H7 (cell line): ENCODE measurements around the gene CTPS1. TPM values are rescaled to one million over a fixed set of nuclear protein-coding genes. Genes with fewer than 3 reads are reported as not detected.

Experiments used
- DNase-seq: peaks from one replicate; pipeline ENCODE4 v3.0.0; 2012
- H3K27me3 ChIP-seq: 2 replicates; pipeline ENCODE4 v1.6.0; 2011; ENCODE audit warnings: mild to moderate bottlenecking, low read length; ENCODE audit not compliant: control insufficient read depth, insufficient read depth
- H3K36me3 ChIP-seq: replicated peaks from 2 replicates; pipeline ENCODE4 v1.5.1; 2011; ENCODE audit warnings: low read length; ENCODE audit not compliant: control insufficient read depth, insufficient read depth
- H3K4me3 ChIP-seq: 2 replicates; pipeline ENCODE4 v1.5.1; 2011; ENCODE audit warnings: low read depth, mild to moderate bottlenecking, control low read depth, low read length, moderate library complexity; ENCODE audit not compliant: insufficient read depth
- total RNA-seq: library from RNA; depleted of rRNA; stranded (reverse); fragments of >200 nt; shearing (Covaris generic); gene quantifications from 2 replicates; pipeline ENCODE4 v1.2.3, GENCODE V29; 2014

The CTPS1 gene
- total RNA-seq, 1 experiment from 2014 or later = 81.9 TPM

GRCh38 chr1:40978886-40979240 lies 633 bp upstream of the CTPS1 start:
- peak overlapping the region; percentile 77 for H3K4me3 ChIP-seq
- H3K36me3 ChIP-seq = no peaks in the 10 kb centered on the region; the same call in 1 of the 2 replicates
- no peak for DNase-seq
- no peaks in the 10 kb centered on the region; the same call in 1 of the 2 replicates for H3K27me3 ChIP-seq

- Histone ChIP-seq H3K27me3 (no peaks in the 10 kb centered on the region; the same call in 1 of the 2 replicates), H3K36me3 (peaks cover 3% of the 10 kb centered on the region), H3K4me3 (peak overlapping the region; percentile 77)
- no peak for DNase-seq
Measured at GRCh38 chr1:40980068-40980452, 564 bp downstream of the CTPS1 start.

GRCh38 chr1:40980453-40981121 lies 1.1 kb downstream of the CTPS1 start:
- Histone ChIP-seq H3K36me3 (peaks cover 8% of the 10 kb centered on the region), H3K27me3 (no peaks in the 10 kb centered on the region; the same call in 1 of the 2 replicates), H3K4me3 (peak overlapping the region; percentile 77)
- DNase-seq = peak; percentile 62

GRCh38 chr1:40981691-40982448 lies 2.4 kb downstream of the CTPS1 start:
- H3K36me3 ChIP-seq = peaks cover 11% of the 10 kb centered on the region
- DNase-seq = peak; percentile 48
- H3K27me3 ChIP-seq = no peaks in the 10 kb centered on the region; the same call in 1 of the 2 replicates
- no peak overlapping the region for H3K4me3 ChIP-seq

GRCh38 chr1:40982721-40983120 lies 3.2 kb downstream of the CTPS1 start:
- Histone ChIP-seq H3K36me3 (peaks cover 19% of the 10 kb centered on the region), H3K4me3 (no peak overlapping the region), H3K27me3 (no peaks in the 10 kb centered on the region; the same call in 1 of the 2 replicates)
- no peak for DNase-seq

- Histone ChIP-seq H3K4me3 (no peak overlapping the region), H3K27me3 (no peaks in the 10 kb centered on the region), H3K36me3 (peaks cover 22% of the 10 kb centered on the region)
- no peak for DNase-seq
Measured at GRCh38 chr1:40983286-40983685, 3.8 kb downstream of the CTPS1 start.

GRCh38 chr1:40984066-40984465 lies 4.6 kb downstream of the CTPS1 start:
- no peak overlapping the region for H3K4me3 ChIP-seq
- no peaks in the 10 kb centered on the region for H3K27me3 ChIP-seq
- DNase-seq = no peak
- peaks cover 28% of the 10 kb centered on the region for H3K36me3 ChIP-seq

GRCh38 chr1:40984531-40984930 lies 5.0 kb downstream of the CTPS1 start:
- DNase-seq = no peak
- Histone ChIP-seq H3K27me3 (no peaks in the 10 kb centered on the region), H3K36me3 (peaks cover 32% of the 10 kb centered on the region), H3K4me3 (no peak overlapping the region)

- Histone ChIP-seq H3K27me3 (no peaks in the 10 kb centered on the region), H3K36me3 (peaks cover 34% of the 10 kb centered on the region), H3K4me3 (no peak overlapping the region)
- DNase-seq = no peak
Measured at GRCh38 chr1:40985161-40985560, 5.7 kb downstream of the CTPS1 start.

GRCh38 chr1:40985875-40986274 lies 6.4 kb downstream of the CTPS1 start:
- Histone ChIP-seq H3K4me3 (no peak overlapping the region), H3K27me3 (no peaks in the 10 kb centered on the region), H3K36me3 (peaks cover 38% of the 10 kb centered on the region)
- DNase-seq = no peak

- DNase-seq = no peak
- H3K36me3 ChIP-seq = peaks cover 42% of the 10 kb centered on the region
- H3K27me3 ChIP-seq = no peaks in the 10 kb centered on the region
- H3K4me3 ChIP-seq = no peak overlapping the region
Measured at GRCh38 chr1:40986328-40986783, 6.9 kb downstream of the CTPS1 start.

- no peak for DNase-seq
- H3K27me3 ChIP-seq = no peaks in the 10 kb centered on the region
- H3K36me3 ChIP-seq = peaks cover 48% of the 10 kb centered on the region
Measured at GRCh38 chr1:40986956-40987355, 7.5 kb downstream of the CTPS1 start.

GRCh38 chr1:40987439-40988276 lies 8.2 kb downstream of the CTPS1 start:
- Histone ChIP-seq H3K27me3 (no peaks in the 10 kb centered on the region), H3K36me3 (peaks cover 52% of the 10 kb centered on the region), H3K4me3 (no peak overlapping the region)
- no peak for DNase-seq

More at GRCh38 chr1:40986956-40987355, 7.5 kb downstream of the CTPS1 start:
- no peak overlapping the region for H3K4me3 ChIP-seq

- Histone ChIP-seq H3K27me3 (no peaks in the 10 kb centered on the region), H3K4me3 (no peak overlapping the region), H3K36me3 (peaks cover 54% of the 10 kb centered on the region)
- DNase-seq = no peak
Measured at GRCh38 chr1:40988280-40988679, 8.8 kb downstream of the CTPS1 start.
